Hepatocyte (in vitro differentiated cells): ENCODE results near the gene RAVER1.

Experiments
- CTCF ChIP-seq: fragments of 200-600 bp; sonication (generic); IDR thresholded peaks from 2 replicates; pipeline ENCODE4 v1.5.1; 2016; ENCODE audit warnings: antibody characterized with exemption, mild to moderate bottlenecking; ENCODE audit not compliant: poor library complexity
- EZH2 ChIP-seq: fragments of 200-600 bp; sonication (generic); IDR thresholded peaks from 2 replicates; pipeline ENCODE4 v1.6.1; 2016; ENCODE audit warnings: antibody characterized with exemption, mild to moderate bottlenecking, borderline replicate concordance

GRCh38 chr19:10374931-10375330, 41.6 kb upstream of the RAVER1 start:
- TF ChIP-seq CTCF (no peak), EZH2 (no peak)
